Endothelial cell of umbilical vein (primary cell): ENCODE measurements around the gene TNFAIP8L3.

Source experiments
- CTCF ChIP-seq, 2 donors: IDR thresholded peaks; 1 replicate in 1 of 2; 2 replicates in 1 of 2; pipeline ENCODE4 v1.5.1; 2011; ENCODE audit warnings: low read length in 2 of 2, mild to moderate bottlenecking in 2 of 2, moderate library complexity in 2 of 2, control low read depth in 1 of 2, inconsistent platforms in 1 of 2, low read depth in 1 of 2; ENCODE audit not compliant: insufficient read depth in 1 of 2; ENCODE audit errors: extremely low read depth in 1 of 2
- EZH2 ChIP-seq: IDR thresholded peaks from 2 replicates; pipeline ENCODE4 v1.6.1; 2012; ENCODE audit warnings: borderline replicate concordance, low read depth, mild to moderate bottlenecking, moderate library complexity, low read length, inconsistent platforms; ENCODE audit not compliant: severe bottlenecking
- FOS ChIP-seq: IDR thresholded peaks from 2 replicates; pipeline ENCODE4 v1.6.1; 2011; ENCODE audit warnings: mild to moderate bottlenecking, low read length, moderate library complexity, borderline replicate concordance; ENCODE audit not compliant: insufficient read depth
- GATA2 ChIP-seq: IDR thresholded peaks from 2 replicates; pipeline ENCODE4 v1.7.0; 2011; ENCODE audit warnings: low read depth, mild to moderate bottlenecking, moderate library complexity, mixed read lengths, low read length; ENCODE audit not compliant: insufficient read length, insufficient read depth
- JUN ChIP-seq: IDR thresholded peaks from 2 replicates; pipeline ENCODE4 v1.6.1; 2011; ENCODE audit warnings: borderline replicate concordance, low read depth; ENCODE audit not compliant: insufficient read length, insufficient read depth
- MAX ChIP-seq: IDR thresholded peaks from 2 replicates; pipeline ENCODE4 v1.6.1; 2011; ENCODE audit not compliant: insufficient read depth, insufficient read length
- POLR2A ChIP-seq: IDR thresholded peaks from 2 replicates; pipeline ENCODE4 v1.6.1; 2012; ENCODE audit warnings: low read depth, mild to moderate bottlenecking, control low read depth, low read length
- POLR2AphosphoS5 ChIP-seq: IDR thresholded peaks from 2 replicates; pipeline ENCODE4 v1.6.1; 2012; ENCODE audit warnings: low read depth, mild to moderate bottlenecking, control low read depth, low read length, moderate library complexity; ENCODE audit not compliant: insufficient read depth

- TF ChIP-seq CTCF (IDR thresholded peaks at IDR 0.05; ENCODE audit: extremely low read depth in 1 of 2, insufficient read depth in 1 of 2, low read depth in 1 of 2, low read length in 2 of 2) (no peak), POLR2AphosphoS5 (no peak), GATA2 (no peak), FOS (no peak), POLR2A (no peak), EZH2 (no peak), JUN (no peak), MAX (no peak)
These were observed 44.4 kb upstream of the TNFAIP8L3 start for GRCh38 chr15:51139091-51139490.
